DND-41 (cell line): ENCODE results near the gene PDE4D.

Source experiments
- CTCF ChIP-seq: IDR thresholded peaks from 2 replicates; pipeline ENCODE4 v1.5.1; 2012; ENCODE audit warnings: borderline replicate concordance, low read length, moderate library complexity, mild to moderate bottlenecking; ENCODE audit not compliant: poor library complexity, severe bottlenecking; ENCODE audit errors: extremely low read depth
- EZH2 ChIP-seq: IDR thresholded peaks from 3 replicates; pipeline ENCODE4 v1.6.1; 2012; ENCODE audit warnings: borderline replicate concordance, low read depth, mild to moderate bottlenecking, moderate library complexity, low read length, inconsistent platforms; ENCODE audit not compliant: severe bottlenecking

DNA sequence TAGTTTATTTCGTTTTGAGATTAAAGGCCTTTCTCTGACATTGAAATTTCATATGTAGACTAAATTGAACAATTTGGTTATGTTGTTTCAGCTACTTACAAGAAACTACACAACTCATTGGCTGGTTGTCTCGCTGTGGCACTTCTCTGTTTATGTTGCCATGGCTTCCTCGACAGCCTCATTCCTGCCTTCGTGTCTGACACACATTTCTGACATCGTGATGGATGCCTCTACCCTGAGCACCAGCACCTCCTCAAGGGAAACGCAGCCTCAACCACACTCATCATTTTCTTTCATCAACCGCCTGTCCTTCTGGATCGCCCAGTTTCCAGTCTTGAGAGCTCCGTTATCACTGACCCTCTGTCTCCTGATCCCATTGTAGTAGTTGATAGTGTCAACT lies 562.8 kb downstream of the PDE4D start:
- no peak for TF ChIP-seq CTCF
- TF ChIP-seq EZH2 = no peak
